GM21528 (cell line): Measurements from ENCODE around the gene TCF7L1.

Experiments
- ATAC-seq: cut with Tn5 transposase; IDR thresholded peaks from one replicate; pipeline ENCODE4 v1.9.1; 2021; ENCODE audit warnings: mild to moderate bottlenecking, moderate library complexity; ENCODE audit not compliant: unreplicated experiment, low FRiP score

The TCF7L1 gene

DNA sequence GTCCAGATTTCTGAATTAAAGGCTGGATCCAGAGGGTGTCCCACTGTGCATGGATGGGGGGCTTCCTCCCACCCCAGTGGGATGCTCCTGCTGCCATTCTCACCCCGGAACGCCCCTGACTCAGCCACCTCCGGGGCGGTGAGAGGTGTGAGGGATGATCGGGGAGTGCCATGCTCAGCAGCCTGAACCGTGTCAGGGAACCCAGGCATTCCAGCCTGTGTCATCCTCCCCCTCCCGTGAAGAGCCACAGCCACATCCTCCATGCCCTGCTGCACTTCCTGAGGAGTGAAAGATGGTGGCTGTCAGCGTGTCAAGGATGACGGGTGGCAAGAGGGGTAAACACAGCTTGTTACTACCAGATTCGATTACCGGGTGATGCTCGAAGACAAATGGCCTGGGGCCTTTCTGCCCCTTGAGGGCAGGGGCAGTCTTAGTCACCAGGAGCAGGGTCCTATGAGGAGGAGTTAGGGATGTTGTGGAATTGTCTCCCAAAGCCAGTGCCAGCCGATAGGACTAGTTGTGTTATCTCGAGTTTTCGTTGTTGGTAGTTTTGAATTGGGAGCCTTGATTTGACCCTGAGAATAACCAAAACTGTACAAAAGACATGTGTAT, 80.8 kb downstream of the TCF7L1 start:
- no peak for ATAC-seq

DNA sequence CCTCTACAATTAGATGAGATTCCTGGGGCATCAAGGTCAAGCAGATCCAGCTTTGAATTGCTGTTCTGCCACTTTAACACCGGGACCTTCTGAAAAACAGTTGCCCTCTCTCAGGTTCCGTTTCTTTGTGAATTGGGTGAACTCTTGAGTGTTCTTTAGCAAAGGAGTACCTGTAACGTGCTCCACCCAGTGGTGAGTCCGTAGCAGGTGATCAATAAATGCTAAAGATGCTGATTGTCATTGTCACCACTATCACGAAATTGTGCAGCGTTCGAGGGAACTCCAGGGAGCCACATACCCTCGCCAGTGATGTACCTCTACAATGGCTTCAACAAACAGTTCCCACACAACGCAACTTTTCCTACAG, 81.9 kb downstream of the TCF7L1 start:
- no peak for ATAC-seq

DNA sequence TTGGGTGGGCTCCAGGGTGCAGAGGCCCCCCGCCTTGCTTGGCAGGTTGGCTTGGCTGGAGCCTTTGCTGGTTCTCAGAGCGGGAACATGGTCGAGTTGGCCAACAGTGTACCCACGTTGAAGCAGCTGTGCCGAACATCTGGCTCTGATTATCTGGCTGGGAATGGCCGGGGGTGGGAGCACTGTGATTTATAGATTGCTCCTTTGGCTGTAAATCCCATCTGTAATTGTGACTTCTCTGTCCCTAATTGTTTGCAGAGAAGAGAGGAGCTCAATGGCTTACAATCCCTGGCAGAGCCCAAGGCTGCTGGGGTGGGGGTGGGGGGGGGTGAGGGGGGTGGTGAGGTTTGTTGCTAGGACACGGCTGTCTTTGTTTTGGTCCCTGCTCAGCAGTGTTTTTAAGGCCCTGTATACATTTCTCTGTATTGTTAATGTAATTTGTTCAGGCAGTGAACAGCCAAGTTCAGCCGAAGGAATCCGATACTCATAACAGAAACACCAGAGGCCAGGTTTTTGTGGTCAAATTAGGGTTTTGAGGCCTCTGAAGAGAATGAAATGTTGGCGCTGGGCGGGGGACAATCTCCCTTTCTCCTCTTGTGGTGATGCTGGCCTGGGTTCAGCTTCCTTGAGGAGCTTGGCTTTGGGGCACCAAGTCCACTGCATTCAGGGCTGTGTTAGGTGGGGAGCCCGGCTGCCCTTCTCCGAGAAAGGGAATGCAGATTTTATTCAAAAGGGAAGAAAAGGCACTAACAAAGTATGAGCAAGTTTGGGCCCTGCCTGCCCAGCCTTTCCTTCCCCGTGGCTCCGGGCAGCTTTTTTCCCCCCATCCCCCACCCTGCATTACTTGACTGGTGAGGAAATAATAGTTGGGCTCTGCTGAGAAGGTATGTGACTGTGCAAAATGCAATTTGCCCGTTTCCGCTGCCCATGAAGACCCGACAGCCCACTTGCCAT, 82.5 kb downstream of the TCF7L1 start:
- no peak for ATAC-seq

DNA sequence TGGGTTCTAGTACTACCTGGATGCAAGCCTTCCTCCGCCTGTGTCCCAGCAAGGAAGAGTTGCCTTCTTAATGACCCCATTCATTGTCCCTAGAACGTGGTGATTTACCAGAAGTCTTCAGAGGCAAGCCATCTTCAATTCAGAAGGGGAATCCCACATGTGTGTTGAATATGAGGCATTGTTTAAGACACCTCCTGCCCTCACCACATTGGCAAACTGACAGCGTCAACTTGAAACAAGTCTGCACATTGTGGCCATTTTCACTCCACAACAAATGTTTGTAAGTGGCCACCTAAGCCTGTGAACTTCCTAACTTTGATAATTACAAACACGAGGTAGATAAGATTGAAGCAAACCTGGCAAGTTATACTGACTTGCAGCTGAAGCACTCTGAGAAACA, 83.7 kb downstream of the TCF7L1 start:
- no peak for ATAC-seq

DNA sequence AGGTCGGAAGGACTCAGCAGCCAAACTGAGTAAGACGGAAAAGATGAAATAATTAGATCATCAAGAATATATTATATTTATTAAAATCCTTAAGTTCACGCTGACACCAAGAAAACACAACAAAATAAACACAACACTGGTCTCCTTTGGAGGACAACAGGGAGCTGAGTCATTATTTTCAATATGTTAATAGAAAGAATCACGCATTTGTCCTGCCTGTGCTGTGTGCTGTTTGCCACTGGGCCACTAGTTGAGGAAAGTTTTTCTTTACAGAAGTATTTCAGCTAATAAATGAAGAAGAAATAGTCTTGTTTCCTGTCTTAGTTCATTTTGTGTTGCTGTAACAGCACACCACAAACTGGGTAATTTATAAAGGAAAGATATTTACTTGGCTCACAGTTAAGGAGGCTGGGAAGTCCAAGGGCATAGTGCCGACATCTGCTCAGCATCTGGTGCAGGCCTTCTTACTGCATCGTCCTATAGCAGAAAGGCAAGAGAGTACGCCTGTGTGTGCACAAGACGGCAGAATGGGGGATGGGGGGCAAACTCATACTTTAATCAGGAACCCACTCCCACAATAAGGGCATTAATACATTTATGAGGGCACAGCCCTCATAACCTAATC, 88.0 kb downstream of the TCF7L1 start:
- ATAC-seq, result no peak

DNA sequence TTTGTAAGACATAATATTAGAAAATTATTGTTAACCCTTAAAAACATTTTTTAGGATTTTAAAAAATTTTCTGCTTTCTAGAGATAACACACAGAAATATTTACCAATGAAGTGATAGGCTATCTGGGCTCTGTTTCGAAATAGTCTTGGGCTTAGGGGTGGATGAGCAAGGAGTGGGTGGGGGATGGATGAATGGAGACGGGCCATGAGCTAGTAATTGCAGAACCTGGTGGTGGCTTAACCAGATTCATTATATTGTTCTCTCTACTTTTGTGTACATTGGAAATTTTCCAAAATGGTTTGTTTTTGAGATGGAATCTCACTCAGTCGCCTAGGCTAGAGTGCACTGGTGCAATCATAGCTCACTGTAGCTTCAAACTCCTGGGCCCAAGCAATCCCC, 89.6 kb downstream of the TCF7L1 start:
- no peak for ATAC-seq

DNA sequence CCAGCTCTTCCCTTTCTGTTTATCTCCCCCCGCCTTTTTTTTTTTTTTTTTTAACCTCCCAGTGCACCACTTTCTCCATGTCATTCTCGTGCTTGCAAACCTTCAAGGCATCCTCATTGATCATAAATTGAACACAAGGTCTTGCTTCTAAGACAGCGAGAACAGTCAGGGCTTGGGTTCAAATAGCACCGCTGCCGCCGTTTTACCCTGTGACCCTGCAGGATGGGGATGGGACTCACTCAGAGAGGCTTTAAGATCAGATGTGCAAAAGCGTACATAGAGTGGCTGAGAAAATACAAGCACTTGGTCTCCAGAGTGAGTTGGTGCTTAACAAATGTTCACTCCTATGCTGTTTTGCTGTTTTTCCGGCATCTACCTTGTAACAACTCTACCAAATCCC, 93.6 kb downstream of the TCF7L1 start:
- ATAC-seq, result no peak

DNA sequence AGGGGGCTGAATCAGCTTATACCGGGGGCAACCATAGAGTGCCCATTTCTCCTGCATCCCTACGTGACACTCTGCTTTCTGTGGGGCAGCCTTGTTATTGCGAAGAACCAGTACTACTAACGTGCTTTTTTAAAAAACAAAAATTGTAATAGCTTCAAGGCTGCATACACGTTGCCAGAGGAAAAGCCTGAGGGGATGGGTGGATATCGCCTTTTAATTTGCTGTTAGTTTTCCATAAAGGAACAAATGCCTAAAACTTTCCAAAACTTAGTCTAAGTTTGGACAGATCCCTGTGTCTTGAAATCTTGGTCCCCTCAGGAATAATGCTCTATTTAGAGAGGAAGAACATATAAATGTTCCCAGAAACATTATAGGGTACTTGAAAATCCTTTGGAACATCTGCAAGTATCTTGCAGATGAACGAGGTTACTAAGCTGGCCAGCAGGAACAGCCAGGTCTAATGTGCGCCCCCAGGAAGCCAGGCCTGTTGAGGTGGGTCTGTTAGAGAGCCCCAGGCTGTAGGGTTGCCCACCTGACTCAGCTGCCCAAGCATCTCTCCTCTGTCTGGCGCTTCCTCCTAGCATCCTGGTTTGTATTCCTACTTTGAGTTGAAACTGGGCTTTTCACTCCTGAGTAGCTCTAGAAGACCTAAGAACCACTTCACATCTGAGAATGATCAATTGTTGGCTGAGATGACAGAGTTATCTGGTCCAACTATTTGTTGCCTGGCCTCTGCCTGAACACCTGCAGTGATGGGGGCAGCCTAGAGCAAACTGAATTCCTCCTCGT, 97.7 kb downstream of the TCF7L1 start:
- ATAC-seq, result no peak

DNA sequence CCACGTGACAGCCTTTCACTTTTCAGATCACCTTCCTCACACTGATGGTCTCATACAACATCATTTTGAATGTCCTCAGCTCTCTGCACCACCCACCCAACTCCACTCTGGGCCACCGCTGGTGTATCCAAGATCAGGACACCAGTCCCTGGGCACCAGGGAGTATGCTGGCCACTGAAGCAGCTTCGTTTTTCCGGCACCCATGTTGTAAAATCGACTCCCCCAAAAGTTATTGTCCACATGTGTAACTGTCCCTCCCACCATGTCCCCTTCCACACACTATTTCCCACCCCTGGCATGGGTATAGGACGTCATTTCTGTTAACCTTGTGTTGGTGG, 98.2 kb downstream of the TCF7L1 start:
- ATAC-seq, result no peak

DNA sequence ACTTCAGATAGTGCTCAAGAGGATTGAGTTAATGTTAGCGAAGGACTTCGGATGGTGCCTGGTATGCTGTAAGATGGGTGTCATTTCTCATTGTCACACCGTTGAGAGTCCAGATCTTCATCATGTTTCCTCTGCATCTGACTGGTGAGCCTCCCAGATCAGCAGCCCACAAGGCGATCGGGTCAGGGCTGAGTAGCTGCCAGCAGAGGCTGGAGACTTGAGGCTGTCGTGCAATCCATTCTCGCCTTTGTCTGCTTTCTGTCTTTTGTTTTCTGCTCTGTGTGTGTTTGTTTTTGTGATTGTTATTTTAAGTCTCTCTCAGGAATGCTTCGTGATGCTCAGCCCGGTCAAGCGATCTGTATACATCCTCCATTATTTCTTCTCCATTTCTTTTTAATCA, 98.8 kb downstream of the TCF7L1 start:
- ATAC-seq, result no peak

DNA sequence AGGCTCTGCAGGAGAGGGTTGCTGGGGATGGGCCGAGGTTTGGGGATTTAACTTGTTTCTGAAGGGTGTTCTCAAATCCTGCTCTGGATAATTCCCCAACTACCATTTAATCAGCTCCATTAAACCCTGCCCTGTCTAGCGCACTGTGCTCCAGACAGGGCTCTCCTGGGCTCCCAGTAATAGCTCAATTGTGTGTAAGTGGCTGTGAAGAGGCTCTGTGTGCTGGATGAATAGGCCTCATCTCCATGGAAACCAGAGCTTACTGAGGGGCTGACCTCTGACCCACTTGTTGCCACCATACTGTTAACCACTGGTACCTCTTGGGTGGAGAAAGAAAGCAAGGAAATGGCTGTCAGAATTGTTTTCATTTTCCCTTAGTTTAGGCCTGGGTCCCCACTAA, 101.7 kb downstream of the TCF7L1 start:
- no peak for ATAC-seq

DNA sequence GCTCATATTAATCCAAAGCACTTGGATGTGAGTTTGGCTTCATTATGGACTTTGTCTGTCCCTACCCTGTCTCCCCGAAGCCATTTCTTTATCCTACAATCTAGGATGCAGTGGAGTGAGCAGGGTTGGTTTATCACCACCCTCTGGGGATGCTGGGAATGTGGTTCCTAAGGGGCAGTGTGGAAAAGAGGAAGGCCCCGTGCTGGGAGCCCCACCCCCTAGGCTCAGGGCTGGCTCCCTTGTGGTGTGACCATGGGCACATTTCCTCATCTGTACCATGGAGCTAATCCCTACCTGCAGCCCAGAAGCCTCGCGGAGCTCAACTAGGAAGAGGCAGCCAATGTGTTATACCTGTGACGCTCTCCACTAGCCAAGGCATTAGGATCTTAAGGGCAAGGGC, 102.1 kb downstream of the TCF7L1 start:
- no peak for ATAC-seq

DNA sequence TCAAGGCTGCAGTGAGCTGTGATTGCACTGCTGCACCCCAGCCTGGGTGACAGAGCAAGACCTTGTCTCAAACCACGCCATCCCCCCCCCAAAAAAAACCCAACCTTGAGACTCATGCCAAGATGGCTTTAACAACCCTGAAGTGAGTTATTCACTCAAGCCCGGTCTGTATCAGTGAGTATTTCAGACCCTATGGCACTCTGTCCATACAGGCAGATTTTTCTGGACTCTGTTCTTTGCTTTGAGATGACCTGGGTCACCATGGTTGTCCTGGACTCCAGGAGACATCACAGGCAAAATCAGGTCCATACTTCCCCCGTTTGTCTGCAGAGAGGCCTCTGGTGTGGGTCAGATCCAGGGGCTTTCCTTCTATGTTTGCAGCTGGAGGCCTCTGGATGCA, 102.9 kb downstream of the TCF7L1 start:
- no peak for ATAC-seq

DNA sequence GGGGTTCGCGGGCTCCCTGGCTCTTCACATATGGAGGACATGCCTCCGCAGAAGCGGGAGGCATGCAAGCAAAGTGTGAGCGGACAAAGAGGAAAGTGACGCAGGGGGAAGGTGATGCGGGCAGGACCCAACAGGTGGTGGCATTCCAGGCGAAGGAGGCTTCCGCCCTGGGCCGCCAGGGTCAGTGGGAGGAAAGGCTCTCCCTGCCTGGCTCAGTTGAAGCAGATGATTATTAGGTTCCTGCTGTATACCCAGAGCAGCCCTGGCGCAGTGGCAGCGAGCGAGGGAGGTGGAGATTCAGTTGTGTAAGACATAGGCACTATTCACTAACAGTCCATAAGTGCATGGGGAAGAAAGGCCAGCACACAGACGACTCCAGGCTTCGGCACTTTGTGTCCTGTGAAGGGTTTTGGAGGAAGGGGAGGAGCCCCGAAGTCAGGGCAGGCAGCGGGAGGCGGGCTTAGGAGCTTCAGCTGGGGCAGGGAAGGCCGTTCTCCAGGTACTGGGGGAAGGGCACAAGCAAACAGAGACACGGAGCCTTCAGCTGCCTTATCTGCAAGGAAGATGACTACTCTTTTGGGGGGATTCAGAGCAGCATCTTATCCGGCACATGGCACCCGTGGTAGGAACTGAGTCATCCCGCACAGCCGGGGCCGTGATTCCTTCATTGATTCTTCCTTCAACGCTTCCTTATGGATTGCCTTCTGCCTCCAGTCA, 104.8 kb downstream of the TCF7L1 start:
- ATAC-seq, result no peak

DNA sequence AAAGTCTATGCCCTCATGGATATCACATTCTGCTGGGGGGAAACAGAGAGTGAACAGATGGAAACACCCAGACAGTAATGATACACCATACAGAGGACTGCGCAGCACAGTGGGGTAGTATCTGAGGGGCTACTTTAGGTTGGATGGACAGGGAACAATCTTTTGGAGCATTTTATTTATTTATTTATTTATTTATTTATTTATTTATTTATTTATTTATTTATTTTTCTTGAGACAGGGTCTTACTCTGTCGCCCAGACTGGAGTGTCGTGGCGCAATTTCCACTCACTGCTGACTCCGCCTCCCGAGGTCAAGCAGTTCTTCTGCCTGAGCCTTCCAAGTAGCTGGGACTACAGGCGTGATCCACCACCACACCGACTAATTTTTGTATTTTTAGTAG, 105.4 kb downstream of the TCF7L1 start:
- ATAC-seq, result no peak

DNA sequence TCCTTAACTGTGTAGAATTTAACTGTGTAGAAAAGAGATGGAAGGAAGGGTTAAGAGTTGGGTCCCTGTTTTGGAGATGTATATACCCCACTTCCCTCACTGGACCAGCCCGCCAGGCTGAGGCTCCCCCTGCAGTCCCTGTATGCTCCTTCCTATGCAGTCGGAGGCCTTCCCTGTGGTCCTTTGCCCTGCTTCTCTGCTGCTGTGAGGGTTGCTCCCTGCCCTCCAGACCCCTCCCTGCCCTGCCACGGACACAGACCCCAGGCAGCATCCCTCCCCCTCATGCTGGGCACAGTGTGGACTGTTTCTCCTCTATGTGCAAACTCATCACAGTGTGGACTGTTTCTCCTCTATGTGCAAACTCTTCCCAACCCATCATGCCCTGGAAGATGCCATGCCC, 105.9 kb downstream of the TCF7L1 start:
- no peak for ATAC-seq

DNA sequence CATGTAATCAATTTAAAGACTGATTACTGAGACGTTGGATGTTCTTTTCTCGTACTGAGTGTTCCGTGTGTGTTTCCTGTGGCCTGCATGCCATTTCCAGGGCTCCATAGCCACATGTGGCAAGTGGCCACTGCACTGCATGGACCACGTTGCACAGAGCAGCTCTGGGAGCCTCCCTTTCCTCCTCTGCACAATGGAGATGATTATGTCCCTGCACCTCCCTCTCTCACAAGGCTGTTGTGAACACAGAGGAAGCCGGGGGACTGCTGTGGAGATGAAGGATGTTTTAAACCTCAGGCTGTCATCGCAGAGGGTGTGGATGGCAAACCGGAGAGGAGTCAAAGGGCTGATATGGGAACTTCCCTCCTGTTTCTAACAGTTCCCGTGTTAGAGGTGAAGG, 106.9 kb downstream of the TCF7L1 start:
- no peak for ATAC-seq

DNA sequence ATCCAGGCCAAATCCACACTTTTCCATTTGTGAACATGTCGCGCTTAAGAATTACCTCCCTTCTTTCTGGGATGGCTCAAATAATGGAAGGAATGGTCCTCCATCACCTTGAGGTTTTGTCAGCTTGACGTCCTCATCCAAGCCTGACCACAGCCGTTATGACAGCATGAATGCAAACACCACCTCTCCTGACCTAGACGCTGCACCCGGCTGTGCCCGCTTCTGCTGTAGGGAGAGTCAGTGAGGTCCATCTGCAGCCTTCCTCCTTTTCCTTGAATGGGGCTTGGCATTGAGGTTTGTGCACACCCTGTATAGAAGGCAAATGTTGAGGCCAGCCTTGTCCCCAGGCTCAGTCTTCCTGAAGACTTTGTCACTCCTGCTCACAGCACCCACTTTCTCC, 109.1 kb downstream of the TCF7L1 start:
- ATAC-seq, result no peak

DNA sequence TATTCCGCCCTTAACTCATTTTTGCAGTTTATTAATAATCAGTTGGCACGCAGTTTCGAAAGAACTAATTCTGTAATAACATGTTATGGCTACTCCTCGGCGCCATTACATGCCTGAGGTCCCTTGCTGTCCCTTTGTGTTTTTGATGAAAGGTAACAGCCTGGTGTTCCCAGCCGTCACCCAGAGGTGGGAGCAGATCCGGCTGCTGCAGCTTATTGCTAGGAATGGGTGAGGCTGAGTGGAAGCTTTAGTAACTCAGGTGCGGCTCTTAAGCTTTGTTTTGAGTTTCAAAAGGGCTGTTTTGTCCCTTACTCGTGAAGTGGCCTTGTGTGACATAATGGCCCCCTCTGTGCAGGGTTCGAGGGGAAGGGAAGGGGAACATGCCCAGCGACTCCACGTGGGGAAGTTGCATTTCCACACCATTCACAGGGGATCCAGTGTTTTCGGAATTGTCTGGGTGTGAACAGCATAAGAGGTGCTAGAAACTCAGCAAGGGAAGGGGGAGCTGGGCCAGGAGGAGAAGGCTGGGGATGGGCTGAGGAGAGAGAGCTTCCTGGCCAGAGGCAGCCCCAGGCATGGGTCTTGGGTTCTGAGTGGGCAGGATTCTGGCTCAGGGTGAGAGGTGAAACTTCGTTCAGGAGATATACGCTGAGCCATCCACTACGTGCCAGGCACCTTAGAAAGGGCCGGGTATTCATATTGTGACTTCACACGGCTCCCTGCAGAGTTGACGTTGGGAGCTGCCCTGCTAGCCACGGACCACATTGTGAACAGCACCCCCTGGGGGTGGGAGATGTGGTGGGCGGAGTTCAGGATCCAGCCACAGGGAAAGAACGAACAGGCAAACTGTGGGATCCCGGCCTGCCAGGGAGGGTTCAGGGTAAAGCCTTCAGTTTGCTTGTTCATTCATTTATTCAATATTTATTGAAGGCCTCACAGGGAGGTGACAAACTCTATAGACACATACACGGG, 110.2 kb downstream of the TCF7L1 start:
- ATAC-seq, result no peak
